NCI-H2196 (cell line): ENCODE measurements around the gene ZNF385A.
"Not testable (repeated sequence)": the region's sequence is repeated elsewhere in the genome, so short reads cannot be mapped to it uniquely, and the experiment has no call there.

Source experiments
- DNase-seq: peaks from one replicate; lab custom pipeline; 2025; ENCODE audit not compliant: unreplicated experiment; lab: John Stamatoyannopoulos, UW

Gene ZNF385A

DNA sequence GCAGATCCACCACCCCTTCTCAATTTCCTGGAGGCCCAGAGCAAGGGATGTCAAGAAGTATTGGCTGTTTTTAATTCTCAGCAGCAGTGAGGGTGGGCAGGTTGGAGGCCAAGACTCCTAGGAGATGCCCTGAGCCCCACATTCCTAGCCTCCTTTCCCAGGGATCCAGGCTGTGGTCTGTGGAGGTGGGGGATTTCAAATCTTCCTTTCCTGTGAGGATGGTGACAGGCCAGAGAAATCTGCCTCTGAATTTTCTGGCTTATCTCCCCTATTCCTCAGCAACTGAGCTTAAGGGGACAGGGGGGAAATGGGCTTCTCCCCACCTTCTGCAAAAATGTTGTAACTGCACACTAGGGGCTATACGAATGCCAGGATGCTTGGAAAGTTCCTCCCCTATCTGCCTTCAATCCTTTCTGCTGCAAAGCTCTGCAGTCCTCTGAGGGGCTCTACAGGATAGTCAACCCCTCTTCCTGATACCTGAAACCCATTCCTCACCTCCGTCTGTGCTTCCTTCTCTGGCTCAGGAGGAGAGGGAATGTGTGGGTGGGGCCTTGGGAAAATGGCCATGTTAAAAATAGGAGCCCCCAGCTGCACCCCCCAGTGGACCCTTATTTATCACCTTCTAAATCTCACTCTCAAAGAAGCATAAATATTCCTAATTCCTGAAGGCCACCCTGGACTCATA lies 26.9 kb downstream of the ZNF385A start:
- DNase-seq = no peak

DNA sequence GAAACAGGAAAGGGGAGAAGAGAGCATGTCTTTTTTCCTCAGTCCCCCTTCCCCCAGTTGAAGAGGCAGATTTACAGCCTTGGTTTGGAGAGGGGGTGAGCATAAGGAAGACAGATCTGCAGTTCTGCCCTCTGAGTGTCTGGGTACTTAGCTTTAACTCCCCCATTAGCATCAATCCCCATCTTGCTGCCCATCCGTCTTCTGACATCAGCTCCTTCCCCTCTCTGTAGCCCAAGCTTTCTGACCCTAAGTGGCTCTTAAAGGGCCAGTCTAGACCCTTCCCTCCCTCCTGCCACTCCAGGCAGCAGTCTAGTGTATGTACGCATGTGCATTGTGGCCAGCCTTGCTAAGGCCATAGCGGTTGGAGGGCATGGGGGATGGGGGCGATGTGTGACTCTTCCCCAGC lies 27.6 kb downstream of the ZNF385A start:
- DNase-seq = no peak

DNA sequence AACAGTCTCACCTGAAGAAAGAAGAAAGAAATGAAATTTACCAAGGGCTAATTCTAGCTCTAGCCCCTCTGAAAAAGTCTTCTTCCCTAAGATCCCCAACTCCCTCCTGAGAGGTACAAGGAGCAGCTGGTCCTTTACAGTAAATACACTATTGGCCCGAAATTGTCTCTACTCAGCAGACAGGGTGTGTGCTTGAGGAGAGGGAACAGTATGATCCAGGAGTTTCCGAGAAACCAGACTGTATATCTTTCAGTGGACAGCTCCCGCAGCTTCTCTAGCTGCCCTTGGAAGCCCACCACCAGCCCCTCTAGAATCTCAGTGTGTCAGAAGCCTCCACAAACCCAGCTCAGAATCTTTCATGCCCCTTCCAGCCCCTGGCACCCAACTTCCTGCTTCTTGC lies 28.3 kb downstream of the ZNF385A start:
- DNase-seq = no peak

DNA sequence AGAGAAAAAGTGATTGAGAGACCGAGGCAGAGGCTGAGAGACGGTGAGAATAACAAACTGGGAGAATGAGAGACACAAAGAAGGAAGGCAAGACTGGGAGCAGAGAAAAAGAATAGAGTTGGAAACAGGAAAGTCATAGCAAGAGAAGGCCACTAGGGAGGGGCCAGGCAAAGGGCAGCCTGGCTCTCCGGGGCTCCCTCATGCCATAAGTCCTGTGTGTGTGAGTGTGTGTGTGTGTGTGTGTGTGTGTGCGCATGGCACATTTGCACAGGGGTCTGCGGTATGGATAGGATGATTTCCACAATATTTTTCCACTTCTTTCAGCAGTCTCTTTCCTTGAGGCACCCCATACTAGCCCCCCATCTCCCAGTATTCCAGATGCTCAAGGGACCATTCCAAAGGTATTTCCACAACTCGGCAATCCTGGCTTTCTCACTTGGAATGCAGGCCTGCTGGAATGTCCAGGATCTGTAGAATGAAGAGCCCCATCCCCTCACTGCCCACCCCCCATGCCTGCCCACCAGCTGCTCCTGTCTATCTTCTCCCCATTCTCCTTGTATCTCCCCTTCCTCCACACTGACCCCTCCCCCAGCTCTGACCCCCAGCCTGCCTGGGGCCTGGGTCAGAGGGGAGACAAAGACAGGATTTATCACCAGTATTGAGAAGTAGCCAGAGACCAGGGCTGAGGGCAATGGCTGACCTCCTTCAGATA lies 29.3 kb downstream of the ZNF385A start:
- DNase-seq = no peak

DNA sequence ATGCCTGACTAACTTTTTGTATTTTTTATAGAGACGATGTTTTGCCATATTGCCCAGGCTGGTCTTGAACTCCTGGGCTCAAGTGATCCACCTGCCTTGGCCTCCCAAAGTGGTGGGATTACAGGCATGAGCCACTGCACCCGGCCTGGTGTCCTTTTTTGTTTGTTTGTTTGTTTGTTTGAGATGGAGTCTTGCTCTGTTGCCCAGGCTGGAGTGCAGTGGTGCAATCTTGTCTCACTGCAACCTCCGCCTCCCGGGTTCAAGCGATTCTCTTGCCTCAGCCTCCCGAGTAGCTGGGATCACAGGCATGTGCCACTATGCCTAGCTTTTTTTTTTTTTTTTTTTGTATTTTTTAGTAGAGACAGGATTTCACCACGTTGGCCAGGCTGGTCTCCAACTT lies 30.3 kb downstream of the ZNF385A start:
- not testable (repeated sequence) for DNase-seq

DNA sequence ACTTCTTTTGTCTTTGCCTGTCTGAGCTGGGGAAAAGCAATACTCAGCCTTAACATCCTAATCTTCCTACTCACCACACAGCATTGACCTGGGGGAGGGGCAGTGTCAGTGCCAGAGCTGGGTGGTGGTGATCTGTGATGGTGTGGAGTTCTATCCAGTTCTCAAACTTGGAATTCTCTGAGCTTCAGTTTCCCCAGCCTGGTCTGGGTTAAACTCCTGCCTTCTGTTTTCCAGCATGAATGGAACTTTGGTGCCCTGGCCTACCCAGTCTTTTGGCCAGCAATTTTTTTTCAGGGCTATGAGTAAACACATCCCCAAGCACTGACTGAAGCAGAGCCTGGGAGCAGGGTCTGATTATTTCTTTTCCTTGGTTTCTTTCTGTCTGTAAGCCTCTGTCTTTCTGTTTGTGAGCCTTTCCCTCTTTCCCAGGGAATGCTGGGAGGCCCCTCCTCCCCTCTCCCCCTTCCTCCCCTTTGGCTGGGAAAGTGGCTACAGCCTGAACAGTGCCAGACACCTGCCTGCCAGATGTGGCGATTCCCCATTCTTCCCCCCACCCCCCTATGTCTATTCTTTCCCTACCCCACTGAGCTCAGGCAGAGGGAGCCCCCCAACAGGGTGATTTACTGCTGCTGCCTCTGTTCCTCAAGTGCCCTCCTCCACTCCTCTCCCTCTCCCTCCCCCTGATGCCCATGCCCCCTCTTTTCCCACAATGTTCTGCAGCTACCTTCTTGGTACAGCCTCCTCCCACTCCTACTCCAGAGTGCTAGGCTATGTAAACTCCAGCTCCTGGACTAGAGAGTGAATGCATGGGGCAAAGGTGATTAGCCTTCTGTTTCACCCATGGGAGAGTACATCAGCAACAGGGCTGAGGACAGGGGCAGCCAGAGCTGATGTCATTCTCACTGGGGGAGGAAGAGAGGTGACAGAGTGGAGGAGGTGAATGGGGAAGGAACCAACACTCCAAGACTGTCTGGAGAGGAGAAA lies 31.4 kb downstream of the ZNF385A start:
- DNase-seq = peak; percentile 41

DNA sequence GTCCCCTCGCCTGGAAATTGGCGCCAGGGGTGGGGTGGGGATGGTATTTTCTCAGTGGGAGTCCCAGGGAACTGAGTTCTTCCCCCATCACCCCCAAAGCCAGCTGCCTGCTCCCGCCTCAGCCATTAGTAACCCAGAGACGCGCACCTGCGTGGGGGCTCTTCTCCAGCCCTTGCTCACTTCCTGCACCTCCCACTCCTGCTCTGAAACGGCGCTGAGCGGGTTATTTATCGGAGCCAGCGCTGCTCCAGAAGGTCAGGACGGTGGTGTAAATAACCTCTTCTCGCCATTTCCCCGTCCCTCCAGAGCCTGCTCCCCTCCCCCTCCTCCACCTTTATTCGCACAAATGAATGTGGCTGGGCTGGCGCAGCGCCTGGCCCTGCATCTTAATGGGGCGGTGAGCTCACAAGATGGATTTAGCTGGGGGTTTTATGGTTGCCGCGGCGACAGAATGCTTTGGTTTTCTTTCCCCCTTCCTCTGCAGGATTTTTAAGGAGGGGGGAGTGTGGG lies 32.5 kb downstream of the ZNF385A start:
- DNase-seq = peak; percentile 88

DNA sequence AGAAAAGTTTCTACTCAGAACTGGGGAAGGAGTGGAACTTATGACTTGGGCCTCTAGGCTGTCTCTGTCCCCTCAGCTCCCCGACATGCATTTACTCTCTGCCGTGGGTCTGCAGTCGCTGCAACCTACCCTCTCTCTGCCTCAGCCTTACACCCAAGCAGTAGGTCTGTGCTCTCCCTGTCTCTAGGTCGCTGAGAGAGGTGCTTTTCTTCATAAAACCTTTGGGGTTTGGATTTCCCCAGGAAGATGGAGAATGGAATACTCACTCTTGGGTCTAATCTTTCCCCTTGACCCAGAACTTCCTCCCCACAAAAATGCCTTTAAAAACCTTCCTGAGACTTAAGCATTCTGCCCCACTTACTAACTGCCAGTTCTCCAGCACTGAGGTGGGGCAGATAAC lies 33.2 kb downstream of the ZNF385A start:
- no peak for DNase-seq

DNA sequence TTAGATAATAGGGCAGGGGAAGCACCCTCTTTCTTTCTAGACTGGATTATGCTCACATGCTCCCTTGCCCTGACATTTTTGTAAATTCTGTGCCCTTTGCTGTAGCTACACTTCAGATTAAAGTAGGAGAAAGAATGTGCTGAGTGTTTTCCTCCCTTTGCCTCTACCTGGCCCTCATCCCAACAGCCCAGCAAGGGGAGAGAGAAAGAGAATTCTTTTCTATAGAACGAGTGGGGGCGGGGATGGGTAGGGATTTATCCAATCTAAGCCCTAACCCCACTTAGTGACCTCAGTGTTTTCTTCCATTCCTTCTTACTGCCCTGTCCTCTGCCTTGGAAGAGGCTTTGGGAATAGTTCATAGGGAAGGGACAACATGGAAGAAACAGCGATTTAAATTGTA lies 33.8 kb downstream of the ZNF385A start:
- no peak for DNase-seq

DNA sequence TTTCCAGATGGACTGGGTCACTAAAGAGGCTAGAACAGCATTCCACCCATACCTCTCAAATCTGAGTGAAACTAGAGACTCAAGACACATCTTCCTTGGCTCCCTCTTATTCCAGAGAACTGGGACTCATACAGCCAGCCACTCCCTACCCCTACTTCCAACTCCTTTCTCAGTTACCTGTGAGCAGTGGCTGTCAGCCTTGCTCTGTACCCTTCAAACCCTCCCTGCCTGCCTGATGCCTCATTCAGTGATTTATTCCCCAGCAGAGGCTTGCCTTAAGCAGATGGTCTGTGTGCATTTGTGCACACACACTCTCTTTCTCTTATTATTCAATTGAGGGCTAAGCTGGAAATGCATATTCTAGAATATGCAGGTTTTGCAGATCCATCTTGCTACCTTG lies 34.9 kb downstream of the ZNF385A start:
- no peak for DNase-seq

DNA sequence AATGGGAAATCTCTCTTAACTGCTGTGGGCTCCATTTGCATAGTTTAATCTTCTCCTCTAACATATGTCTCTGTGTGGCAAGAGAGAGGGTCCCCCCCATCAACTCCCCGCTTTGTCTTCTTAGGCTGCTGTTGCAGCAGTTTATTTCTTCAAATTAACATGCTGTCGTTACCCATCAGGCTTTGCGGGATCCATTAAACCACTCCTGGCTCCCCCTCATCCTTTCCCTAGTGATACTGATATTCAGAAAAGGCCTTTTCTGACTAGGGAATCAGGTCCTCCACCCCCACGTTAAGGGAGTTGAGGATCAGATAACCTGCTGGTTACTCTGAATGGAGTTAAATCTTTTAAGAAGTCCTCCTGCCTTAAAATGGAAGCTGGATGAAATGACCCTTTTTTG lies 35.5 kb downstream of the ZNF385A start:
- DNase-seq = no peak

DNA sequence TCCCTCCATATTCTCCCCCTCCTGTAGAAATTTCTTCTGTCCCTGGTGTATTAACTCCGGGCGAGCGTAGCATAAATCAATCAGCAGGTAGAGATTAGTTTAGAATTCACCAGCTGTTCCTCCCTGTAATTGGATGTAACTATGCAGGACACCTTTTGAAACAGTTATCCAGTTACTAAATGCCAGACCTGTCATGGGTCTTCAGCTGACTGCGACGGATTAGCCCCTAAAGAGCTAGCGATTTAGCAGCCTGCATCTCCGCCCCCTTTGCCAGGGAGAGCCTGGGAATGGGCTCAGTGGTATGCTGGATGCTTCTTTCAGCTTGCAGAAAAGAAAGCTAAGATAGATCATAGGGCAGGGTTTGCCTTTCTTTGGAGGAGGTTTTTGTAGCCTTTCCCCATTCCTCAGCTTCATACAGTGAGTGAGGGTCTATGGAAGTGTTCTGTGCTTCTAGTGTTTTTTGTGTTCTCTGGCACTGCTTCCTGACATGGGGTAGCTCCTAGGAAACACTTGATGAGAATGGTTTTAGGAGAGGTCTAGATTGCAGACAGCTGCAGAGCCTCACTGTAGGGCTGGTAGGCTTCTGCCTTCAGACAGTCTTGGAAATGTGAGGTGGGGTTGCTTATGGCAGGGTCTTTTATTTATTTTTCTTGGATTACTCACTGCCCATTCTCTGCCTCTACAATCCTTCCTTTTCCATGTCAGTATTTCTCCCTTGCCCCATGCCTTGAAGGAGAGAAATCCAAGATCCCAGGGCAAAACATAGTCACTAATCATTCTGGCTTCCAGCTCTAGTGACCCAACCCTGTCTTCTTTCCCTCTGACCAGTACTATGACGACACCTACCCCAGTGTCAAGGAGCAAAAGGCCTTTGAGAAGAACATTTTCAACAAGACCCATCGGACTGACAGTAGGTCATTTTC lies 42.9 kb downstream of the ZNF385A start:
- DNase-seq = no peak

DNA sequence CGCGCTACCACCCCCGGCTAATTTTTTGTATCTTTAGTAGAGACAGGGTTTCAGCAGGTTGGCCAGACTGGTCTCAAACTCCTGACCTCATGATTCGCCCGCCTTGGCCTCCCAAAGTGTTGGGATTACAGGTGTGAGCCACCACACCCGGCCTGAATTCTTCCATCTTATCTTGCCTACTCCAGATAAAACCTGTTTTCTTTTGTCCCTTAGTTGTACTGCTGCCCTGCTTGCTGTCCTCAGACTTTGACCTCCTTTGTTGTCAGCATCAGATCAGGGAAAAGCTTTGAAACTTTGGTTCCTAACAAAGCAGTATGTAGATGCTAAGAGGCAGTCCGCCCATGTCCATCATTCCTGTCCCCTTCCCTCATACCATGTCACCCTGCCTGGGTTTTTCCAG lies 43.7 kb downstream of the ZNF385A start:
- DNase-seq = no peak

DNA sequence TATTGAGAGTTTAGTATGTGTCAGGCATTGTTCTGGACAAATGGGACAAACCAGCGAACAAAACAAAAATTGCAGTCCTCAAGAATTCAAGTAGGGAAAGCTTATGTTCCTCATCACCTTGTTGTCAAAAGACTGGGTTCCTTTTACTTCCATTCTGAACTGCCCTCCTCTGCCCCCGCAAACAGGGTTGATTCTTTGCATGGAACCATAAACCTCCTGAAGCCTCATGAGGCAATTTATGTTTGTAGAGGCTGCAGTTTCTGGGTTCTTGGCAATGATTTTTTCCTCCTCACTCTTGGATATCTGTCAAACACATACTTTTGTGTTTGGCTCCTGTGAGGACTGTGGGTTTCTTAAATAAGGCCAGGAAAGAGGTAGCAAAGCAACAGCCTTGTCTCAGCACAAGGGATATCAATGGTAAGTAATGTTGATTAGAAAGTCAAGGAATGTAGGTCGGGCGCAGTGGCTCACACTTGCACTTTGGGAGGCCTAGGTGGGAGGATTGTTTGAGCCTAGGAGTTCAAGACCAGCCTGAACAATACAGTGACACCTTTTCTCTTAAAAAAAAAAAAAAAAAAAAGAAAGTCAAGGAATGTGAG lies 45.7 kb downstream of the ZNF385A start:
- DNase-seq = no peak

DNA sequence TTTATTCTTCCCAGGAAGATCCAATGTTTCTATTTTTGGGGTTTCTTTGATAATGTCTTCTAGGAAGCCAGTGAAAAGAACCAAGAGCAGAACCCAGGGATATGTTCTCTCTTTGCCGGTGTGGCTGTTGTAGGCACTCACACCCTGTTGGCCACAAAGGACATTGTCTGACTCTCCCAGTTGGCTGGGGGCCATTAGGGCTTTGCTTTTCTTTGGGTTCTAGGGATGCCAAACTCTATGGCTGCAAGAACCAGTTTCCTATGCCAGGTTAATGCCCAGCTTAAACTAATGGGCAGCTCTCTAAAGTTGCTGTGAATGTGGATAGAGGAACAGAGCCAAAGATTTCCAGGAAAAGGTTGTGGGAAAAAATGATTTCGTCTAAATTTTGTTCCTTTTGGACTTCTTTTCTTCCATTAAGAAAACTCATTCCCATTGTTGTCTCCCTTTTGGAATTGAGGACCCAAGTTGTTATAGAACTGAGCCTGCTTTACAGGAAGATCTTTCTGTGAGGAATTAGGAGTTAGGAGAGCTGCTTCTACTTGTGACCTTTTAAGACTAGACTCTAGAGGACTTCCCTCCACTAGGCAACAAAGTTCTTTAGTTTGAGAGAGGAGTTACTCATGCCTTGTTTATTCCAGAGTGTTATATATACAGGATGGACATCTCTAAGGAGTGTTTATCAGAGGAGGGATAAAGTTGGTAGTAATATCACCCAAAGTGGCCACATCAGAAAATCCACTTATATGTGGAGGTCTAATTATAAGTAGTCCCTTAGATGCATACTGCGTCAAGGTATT lies 46.5 kb downstream of the ZNF385A start:
- no peak for DNase-seq

DNA sequence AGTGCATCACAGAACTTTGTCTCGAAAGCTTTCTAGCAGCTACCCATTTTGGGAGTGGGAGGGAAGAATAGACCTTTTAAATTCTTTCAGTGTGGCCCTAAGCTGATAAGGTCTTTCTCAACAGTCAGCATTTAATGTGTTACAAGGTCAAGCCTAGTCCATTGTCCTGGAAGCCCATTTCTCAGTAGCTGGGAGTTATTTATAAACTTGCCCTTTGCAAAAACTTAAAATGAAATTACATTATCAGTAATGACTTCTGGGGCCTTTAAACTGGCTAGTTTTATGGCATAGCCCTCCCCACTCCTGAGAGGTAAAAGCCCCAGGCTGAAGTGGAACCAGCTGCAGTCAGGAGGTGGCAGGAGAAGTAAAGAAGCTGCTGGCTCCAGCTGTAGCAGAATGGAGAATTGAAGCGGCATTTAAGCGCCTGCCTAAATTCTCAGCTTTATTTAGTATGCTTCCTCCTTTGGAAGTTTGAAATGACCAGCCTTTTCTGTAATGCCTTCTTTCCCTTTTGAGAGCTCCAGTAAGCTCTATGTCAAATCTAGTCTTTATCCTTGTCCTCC lies 47.2 kb downstream of the ZNF385A start:
- peak; percentile 40 for DNase-seq

DNA sequence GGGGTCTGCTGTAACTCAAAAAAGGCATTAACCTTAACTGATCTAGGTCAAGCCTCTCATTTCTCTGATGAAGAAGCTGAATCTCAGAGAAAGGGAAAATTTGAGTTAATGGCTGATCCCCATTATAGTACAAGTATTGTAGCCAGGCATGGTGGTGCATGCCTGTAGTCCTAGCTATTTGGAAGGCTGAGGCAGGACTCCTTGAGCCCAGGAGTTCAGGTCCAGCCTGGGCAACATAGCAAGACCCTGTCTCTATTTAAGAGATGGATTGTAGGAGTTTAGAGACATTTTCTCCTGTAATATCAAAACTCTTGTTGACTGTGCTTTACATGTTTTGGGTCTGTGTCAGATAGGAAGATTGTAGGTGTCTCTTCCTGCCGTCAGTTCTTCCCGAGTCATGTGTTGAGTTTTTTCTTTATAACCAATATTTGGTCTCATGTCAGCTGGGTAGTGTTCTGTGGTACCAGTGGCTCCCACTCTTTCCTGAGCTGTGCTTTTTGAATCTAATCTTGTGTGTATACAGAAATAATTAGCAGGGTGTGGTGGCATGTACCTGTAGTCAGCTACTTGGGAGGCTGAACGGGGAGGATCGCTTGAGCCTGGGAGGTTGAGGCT lies 51.0 kb downstream of the ZNF385A start:
- no peak for DNase-seq

DNA sequence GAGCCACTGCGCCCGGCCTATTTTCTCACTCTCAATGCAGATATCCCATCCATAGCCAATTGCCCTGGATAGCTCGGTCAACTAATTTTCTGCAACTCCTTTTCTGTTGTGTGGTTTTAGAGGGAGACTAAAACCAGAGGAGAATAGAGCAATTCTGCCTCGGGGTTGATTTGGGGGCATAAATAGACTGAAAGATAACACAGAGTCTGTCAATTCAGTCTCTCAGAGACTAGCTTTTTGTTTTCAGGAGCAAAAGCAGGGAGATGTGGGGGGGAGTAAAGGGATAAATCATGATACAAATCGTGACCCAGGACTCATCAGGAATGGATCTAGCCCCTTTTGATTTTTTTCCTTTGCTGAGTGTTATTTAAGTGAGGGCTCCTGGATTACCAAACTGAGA lies 53.1 kb downstream of the ZNF385A start:
- no peak for DNase-seq
